ENCODE results near the gene POLE4.

The POLE4 gene

GRCh38 chr2:74958274-74959105, at the start of gene POLE4:
TSS of gene POLE4 (plus strand) at chr2:74958643. CDS start at chr2:74958680, 37 bp downstream.
- DNase-seq = peak; percentile 78 to 83

- DNase-seq = no peak
Observed at GRCh38 chr2:74908748-74909444, 49.5 kb upstream of the POLE4 start.

GRCh38 chr2:74910245-74910644, 48.2 kb upstream of the POLE4 start:
- DNase-seq = no peak

- no peak for DNase-seq
Observed at GRCh38 chr2:74911061-74911460, 47.4 kb upstream of the POLE4 start.

GRCh38 chr2:74915743-74916142, 42.7 kb upstream of the POLE4 start:
- DNase-seq = peak in 1 of 2 experiments; percentile 14

GRCh38 chr2:74916394-74916793, 42.0 kb upstream of the POLE4 start:
- DNase-seq = no peak

GRCh38 chr2:74917702-74918619, 40.5 kb upstream of the POLE4 start:
- peak in 1 of 2 experiments; percentile 9 for DNase-seq

GRCh38 chr2:74919827-74920226, 38.6 kb upstream of the POLE4 start:
- DNase-seq = peak; percentile 59 to 71

GRCh38 chr2:74921236-74921736, 37.2 kb upstream of the POLE4 start:
- peak in 1 of 2 experiments; percentile 7 for DNase-seq

GRCh38 chr2:74922592-74923227, 35.7 kb upstream of the POLE4 start:
- DNase-seq = peak; percentile 92 to 95

- no peak for DNase-seq
Observed at GRCh38 chr2:74924463-74925265, 33.8 kb upstream of the POLE4 start.

- no peak for DNase-seq
Observed at GRCh38 chr2:74925361-74925786, 33.1 kb upstream of the POLE4 start.

- DNase-seq = no peak
Observed at GRCh38 chr2:74927621-74928020, 30.8 kb upstream of the POLE4 start.

- no peak for DNase-seq
Observed at GRCh38 chr2:74930811-74931486, 27.5 kb upstream of the POLE4 start.

- no peak for DNase-seq
Observed at GRCh38 chr2:74931940-74932339, 26.5 kb upstream of the POLE4 start.

- DNase-seq = no peak
Observed at GRCh38 chr2:74935975-74936391, 22.5 kb upstream of the POLE4 start.

- DNase-seq = no peak
Observed at GRCh38 chr2:74937221-74937880, 21.1 kb upstream of the POLE4 start.

- no peak for DNase-seq
Observed at GRCh38 chr2:74938264-74938663, 20.2 kb upstream of the POLE4 start.

- DNase-seq = no peak
Observed at GRCh38 chr2:74939919-74940812, 18.3 kb upstream of the POLE4 start.

Data from Kasumi-1 (cell line).